ENCODE results near the gene EPHA2.

DNA sequence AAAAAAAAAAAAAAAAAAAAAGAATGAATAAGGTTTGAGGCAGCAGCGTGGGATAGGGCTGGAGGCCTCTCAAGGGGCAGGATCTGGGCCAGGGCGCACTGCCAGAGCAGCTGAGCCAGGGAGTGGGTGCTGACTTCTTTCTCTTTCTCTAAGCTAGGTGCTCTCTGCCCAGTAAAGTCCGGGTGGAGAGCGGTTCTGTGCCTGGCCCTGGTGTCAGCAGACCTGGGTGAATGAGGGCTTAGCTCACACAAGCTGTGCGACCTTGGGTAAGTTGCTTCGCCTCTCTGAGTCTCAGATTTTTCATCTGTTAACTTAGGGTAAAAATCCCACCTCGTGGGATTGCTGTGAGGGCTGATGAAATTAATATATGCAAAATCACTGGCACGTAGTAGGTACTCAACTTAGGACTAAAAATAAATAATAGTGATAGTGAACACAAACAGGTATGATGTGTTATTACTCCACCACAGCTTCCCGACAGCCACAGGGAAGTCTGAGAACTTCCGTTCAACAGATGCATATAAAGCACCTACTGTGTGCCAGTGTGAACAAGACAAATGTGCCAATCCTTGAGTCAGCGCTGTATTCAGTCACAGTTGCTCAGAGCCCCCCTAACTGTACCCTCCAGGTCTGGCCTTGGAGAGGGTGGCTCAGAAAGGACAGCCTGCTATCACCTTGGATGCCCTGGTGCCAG, 80.4 kb downstream of the EPHA2 start:
- TF ChIP-seq, protein P1, sequence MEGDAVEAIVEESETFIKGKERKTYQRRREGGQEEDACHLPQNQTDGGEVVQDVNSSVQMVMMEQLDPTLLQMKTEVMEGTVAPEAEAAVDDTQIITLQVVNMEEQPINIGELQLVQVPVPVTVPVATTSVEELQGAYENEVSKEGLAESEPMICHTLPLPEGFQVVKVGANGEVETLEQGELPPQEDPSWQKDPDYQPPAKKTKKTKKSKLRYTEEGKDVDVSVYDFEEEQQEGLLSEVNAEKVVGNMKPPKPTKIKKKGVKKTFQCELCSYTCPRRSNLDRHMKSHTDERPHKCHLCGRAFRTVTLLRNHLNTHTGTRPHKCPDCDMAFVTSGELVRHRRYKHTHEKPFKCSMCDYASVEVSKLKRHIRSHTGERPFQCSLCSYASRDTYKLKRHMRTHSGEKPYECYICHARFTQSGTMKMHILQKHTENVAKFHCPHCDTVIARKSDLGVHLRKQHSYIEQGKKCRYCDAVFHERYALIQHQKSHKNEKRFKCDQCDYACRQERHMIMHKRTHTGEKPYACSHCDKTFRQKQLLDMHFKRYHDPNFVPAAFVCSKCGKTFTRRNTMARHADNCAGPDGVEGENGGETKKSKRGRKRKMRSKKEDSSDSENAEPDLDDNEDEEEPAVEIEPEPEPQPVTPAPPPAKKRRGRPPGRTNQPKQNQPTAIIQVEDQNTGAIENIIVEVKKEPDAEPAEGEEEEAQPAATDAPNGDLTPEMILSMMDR (conservative IDR thresholded peaks at IDR 0.05 in 1 of 2, IDR thresholded peaks at IDR 0.05 in 1 of 2; ENCODE audit: low read depth in 1 of 2, low read length in 2 of 2), result no peak
- TF ChIP-seq EZH2 (IDR thresholded peaks at IDR 0.05; ENCODE audit: low read length, missing control alignments), result no peak

Data from fibroblast of lung (primary cell).